Measurements from ENCODE around the gene ZSWIM3. TPM values are rescaled to one million over a fixed set of nuclear protein-coding genes. Genes with fewer than 3 reads are reported as not detected.

Gene ZSWIM3
- total and polyA plus RNA-seq, 11 donors: 1.3 to 3.1 (median 2.1) TPM

DNA sequence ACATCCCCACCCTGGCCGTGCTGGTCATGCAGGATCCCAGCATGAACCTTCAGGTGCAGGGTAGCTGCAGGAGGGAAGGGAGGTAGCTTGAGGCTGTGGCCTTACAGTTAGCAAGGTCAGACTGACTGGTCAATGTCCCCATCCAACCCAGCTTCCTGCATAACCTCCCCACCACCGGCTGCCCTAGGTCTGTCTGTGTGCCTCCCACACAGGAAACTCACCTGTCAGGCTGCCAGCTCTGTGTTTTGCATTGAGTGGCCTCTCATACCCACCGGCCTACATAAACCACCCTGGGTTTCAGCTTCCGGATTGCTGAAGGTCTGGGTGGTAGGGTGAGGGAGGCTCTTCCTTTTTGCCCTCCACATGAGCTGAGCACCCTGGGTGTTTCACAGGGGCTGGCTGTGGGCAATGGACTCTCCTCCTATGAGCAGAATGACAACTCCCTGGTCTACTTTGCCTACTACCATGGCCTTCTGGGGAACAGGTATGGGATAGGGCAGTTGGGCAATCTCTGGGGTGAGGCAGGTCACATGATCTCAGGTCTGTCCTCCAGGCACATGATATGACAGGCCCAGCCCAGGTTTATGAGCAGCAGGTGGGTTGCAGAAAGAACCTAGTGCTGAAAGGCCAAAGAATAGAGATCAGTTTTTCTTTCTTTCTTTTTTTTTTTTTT, 35.5 kb downstream of the ZSWIM3 start:
- ATAC-seq: no peak
- Histone ChIP-seq H3K36me3 (peaks cover 0 to 65% (median 59%) of the 10 kb centered on the region in 9 donors), H3K4me1 (peaks cover 3 to 37% (median 23%) of the 10 kb centered on the region in 12 donors), H3K4me3 (peak overlapping the region in 1 of 12 donors; percentile 82), H3K9me3 (no peaks in the 10 kb centered on the region), H3K27me3 (no peaks in the 10 kb centered on the region), H3K27ac (peak overlapping the region in 1 of 12 donors; percentile 84)
- WGBS, 4 donors: 66 to 73% (median 68%) methylated on average over 4 of the region's 4 CpGs
- intact Hi-C loops (cut with DNase I): loop anchor here in 5 of 10 donors (5.0 to 10.0 kb wide), 5 partner anchors 39 to 79 kb away; partner anchors contain the start of genes PCIF1 (in 1 of the 5) and ZNF335 (in 1 of the 5)
- DNase-seq: no peak
- TF ChIP-seq POLR2A (IDR thresholded peaks at IDR 0.05): no peak
- TF ChIP-seq, protein P1, sequence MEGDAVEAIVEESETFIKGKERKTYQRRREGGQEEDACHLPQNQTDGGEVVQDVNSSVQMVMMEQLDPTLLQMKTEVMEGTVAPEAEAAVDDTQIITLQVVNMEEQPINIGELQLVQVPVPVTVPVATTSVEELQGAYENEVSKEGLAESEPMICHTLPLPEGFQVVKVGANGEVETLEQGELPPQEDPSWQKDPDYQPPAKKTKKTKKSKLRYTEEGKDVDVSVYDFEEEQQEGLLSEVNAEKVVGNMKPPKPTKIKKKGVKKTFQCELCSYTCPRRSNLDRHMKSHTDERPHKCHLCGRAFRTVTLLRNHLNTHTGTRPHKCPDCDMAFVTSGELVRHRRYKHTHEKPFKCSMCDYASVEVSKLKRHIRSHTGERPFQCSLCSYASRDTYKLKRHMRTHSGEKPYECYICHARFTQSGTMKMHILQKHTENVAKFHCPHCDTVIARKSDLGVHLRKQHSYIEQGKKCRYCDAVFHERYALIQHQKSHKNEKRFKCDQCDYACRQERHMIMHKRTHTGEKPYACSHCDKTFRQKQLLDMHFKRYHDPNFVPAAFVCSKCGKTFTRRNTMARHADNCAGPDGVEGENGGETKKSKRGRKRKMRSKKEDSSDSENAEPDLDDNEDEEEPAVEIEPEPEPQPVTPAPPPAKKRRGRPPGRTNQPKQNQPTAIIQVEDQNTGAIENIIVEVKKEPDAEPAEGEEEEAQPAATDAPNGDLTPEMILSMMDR (IDR thresholded peaks at IDR 0.05): no peak

DNA sequence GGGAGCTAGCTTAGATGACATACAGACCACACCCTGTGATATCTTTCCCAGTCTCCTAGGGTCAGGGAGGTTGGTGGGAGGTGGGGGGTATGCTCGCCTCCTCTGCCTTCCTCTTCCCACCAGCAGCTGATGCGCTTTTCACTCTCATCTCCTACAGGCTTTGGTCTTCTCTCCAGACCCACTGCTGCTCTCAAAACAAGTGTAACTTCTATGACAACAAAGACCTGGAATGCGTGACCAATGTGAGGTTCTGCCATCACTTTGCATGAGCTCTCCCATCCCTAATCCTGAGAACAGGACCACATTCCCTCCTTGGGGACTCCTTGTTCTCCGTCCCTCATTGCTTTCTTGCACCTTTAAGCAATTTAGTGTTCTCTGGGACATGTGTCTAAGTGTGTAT, 36.4 kb downstream of the ZSWIM3 start:
- H3K9me3 ChIP-seq: no peaks in the 10 kb centered on the region
- H3K27ac ChIP-seq: no peak overlapping the region
- H3K27me3 ChIP-seq: no peaks in the 10 kb centered on the region
- H3K4me1 ChIP-seq: peaks cover 3 to 33% (median 23%) of the 10 kb centered on the region in 12 donors
- H3K4me3 ChIP-seq: no peak overlapping the region
- no peak for DNase-seq
- WGBS, 4 donors: 86 to 97% (median 91%) methylated on average over 4 of the region's 4 CpGs
- no peak for TF ChIP-seq POLR2A (IDR thresholded peaks at IDR 0.05)
- intact Hi-C loops (cut with DNase I): loop anchor here in 5 of 10 donors (5.0 to 10.0 kb wide), 5 partner anchors 38 to 78 kb away; partner anchors contain the start of genes PCIF1 (in 1 of the 5) and ZNF335 (in 1 of the 5)
- ATAC-seq: no peak
- peaks cover 0 to 66% (median 62%) of the 10 kb centered on the region in 9 donors for H3K36me3 ChIP-seq

DNA sequence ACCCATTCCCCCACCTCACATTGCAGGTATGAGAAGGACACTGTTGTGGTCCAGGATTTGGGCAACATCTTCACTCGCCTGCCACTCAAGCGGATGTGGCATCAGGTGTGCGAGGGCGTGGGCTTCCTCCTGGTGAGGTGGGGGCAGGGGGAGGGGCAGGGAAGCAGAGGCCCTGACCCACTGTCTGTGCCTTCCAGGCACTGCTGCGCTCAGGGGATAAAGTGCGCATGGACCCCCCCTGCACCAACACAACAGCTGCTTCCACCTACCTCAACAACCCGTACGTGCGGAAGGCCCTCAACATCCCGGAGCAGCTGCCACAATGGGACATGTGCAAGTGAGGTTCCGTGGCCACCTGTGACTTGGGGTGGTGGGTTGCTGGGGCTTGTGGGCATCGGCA, 37.4 kb downstream of the ZSWIM3 start:
- Histone ChIP-seq H3K4me3 (no peak overlapping the region), H3K36me3 (peaks cover 0 to 76% (median 72%) of the 10 kb centered on the region in 9 donors), H3K27me3 (no peaks in the 10 kb centered on the region), H3K4me1 (peaks cover 3 to 26% (median 14%) of the 10 kb centered on the region in 12 donors), H3K27ac (no peak overlapping the region), H3K9me3 (no peaks in the 10 kb centered on the region)
- WGBS, 4 donors: 78 to 84% (median 83%) methylated on average over 9 to 12 of the region's 12 CpGs
- no peak for TF ChIP-seq POLR2A (IDR thresholded peaks at IDR 0.05)
- TF ChIP-seq, protein P1 (IDR thresholded peaks at IDR 0.05): no peak
- ATAC-seq: no peak
- DNase-seq: no peak
- intact Hi-C loops (cut with DNase I): loop anchor here in 5 of 10 donors (5.0 to 10.0 kb wide), 5 partner anchors 38 to 78 kb away; partner anchors contain the start of genes PCIF1 (in 1 of the 5) and ZNF335 (in 1 of the 5)

DNA sequence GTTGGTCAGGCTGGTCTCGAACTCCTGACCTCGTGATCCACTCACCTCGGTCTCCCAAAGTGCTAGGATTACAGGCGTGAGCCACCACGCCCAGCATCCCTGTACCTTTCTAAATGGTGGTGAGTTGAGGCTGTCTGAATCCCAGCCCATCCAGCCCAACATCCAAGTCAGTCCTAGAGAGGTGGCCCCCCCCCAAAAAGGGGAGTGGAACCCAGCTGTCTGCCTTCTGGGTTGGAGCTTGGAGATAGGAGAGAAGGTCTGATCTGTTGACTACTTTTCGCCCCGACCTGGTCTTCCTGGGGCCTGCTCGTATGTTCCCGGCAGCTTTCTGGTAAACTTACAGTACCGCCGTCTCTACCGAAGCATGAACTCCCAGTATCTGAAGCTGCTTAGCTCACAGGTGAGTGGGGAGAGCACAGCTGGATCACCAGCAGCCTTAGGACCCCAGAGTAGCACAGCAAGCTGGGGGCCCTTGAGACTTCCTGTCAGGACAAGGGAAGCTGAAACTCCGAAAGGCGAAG, 39.3 kb downstream of the ZSWIM3 start:
- 94 to 96% (median 95%) methylated on average over 13 to 14 of the region's 14 CpGs for WGBS, 4 donors
- H3K4me1 ChIP-seq: peaks cover 2 to 17% (median 8%) of the 10 kb centered on the region in 12 donors
- H3K27me3 ChIP-seq: no peaks in the 10 kb centered on the region
- H3K4me3 ChIP-seq: no peak overlapping the region
- H3K27ac ChIP-seq: no peak overlapping the region
- DNase-seq (peak in 1 of 5 donors; percentile 12), ATAC-seq (no peak)
- TF ChIP-seq, protein P1 (IDR thresholded peaks at IDR 0.05): no peak
- TF ChIP-seq POLR2A (IDR thresholded peaks at IDR 0.05): no peak
- H3K36me3 ChIP-seq: peaks cover 0 to 93% (median 86%) of the 10 kb centered on the region in 9 donors
- intact Hi-C loops (cut with DNase I): loop anchor here in 1 of 10 donors (10.0 kb wide), 1 partner anchor 68 kb away; no protein-coding TSS in a partner anchor
- H3K9me3 ChIP-seq: no peaks in the 10 kb centered on the region
